ENCODE measurements around the gene OR11H6. TPM values are rescaled to one million over a fixed set of nuclear protein-coding genes. Genes with fewer than 3 reads are reported as not detected.
"Not testable (repeated sequence)": the region's sequence is repeated elsewhere in the genome, so short reads cannot be mapped to it uniquely, and the experiment has no call there.

Gene OR11H6, protein sequence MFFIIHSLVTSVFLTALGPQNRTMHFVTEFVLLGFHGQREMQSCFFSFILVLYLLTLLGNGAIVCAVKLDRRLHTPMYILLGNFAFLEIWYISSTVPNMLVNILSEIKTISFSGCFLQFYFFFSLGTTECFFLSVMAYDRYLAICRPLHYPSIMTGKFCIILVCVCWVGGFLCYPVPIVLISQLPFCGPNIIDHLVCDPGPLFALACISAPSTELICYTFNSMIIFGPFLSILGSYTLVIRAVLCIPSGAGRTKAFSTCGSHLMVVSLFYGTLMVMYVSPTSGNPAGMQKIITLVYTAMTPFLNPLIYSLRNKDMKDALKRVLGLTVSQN
- total RNA-seq (2014; rRNA removed; shearing (Covaris generic)) (not detected in 2 replicates), total RNA-seq (2022) (not detected in 2 replicates), Bru-seq, nascent RNA (not detected), BruChase-seq, experiment 1, labeled RNA remaining after a 6-hour chase (not detected), BruChase-seq, experiment 2, labeled RNA remaining after a 2-hour chase (not detected)
- long read RNA-seq, result 0 reads

- ChIA-PET POLR2A (no interaction called here), CTCF (ENCODE audit: unreplicated experiment) (no interaction called here)
- TF ChIP-seq, protein P1, sequence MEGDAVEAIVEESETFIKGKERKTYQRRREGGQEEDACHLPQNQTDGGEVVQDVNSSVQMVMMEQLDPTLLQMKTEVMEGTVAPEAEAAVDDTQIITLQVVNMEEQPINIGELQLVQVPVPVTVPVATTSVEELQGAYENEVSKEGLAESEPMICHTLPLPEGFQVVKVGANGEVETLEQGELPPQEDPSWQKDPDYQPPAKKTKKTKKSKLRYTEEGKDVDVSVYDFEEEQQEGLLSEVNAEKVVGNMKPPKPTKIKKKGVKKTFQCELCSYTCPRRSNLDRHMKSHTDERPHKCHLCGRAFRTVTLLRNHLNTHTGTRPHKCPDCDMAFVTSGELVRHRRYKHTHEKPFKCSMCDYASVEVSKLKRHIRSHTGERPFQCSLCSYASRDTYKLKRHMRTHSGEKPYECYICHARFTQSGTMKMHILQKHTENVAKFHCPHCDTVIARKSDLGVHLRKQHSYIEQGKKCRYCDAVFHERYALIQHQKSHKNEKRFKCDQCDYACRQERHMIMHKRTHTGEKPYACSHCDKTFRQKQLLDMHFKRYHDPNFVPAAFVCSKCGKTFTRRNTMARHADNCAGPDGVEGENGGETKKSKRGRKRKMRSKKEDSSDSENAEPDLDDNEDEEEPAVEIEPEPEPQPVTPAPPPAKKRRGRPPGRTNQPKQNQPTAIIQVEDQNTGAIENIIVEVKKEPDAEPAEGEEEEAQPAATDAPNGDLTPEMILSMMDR (conservative IDR thresholded peaks at IDR 0.05; ENCODE audit: low read length), result no peak
- Histone ChIP-seq H2AFZ (ENCODE audit: low read length) (no peak within 1 kb of the TSS), H3K27ac (ENCODE audit: low read depth, low read length, poor library complexity, severe bottlenecking) (no peak within 1 kb of the TSS), H3K36me3 (ENCODE audit: insufficient read depth, low read length) (no peaks in the 10 kb centered on the region), H3K9me3 (ENCODE audit: low read length) (no peaks in the 10 kb centered on the region), H3K9me2 (ENCODE audit: insufficient read depth, low read length) (no peaks in the 10 kb centered on the region), H3K79me2 (ENCODE audit: insufficient read depth, low read depth, low read length) (no peaks in the 10 kb centered on the region), H3K4me1 (ENCODE audit: insufficient read depth, low read length, poor library complexity, severe bottlenecking) (no peaks in the 10 kb centered on the region), H3K4me3 (ENCODE audit: low read depth, low read length, poor library complexity, severe bottlenecking) (no peak within 1 kb of the TSS), H3K4me2 (ENCODE audit: low read length) (no peak within 1 kb of the TSS), H4K20me1 (ENCODE audit: insufficient read depth, low read length) (no peaks in the 10 kb centered on the region)
- no peak for DNase-seq (ENCODE audit: low spot score)
- BruUV-seq (replicated peaks), result no TSS peak
- intact Hi-C loops (cut with micrococcal nuclease; ENCODE audit: unreplicated experiment), result no loop called here
These were observed at the start of gene OR11H6 for GRCh38 chr14:20223410-20223809. Gene OR11H6, plus strand, starts transcription at chr14:20223710. Its CDS starts 0 bp downstream, at chr14:20223710.

- H3K4me2 ChIP-seq (ENCODE audit: low read length); intact Hi-C loops (cut with micrococcal nuclease; ENCODE audit: unreplicated experiment); BruUV-seq (replicated peaks): not testable (repeated sequence)
These were observed 49.3 kb upstream of the OR11H6 start for GRCh38 chr14:20174205-20174604.

DNA sequence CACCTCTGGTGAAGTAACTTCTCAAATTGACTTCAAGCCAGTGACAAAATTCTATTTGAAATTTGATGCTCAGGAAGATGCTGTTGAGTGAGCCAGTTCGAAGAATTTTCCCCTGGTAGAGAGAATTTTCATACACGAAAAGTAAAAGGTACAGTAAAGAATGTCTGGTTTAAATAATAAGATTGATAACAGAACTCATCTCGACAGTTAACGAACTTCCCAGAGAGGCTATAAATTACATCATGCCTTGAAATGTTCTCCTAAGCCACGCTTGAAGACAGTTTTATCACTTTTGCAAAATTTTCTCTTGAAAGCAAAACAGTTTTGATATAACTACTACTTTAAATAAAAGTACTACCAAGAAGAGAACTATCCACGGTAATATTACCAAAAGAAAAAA lies 47.2 kb upstream of the OR11H6 start:
- intact Hi-C loops (cut with micrococcal nuclease; ENCODE audit: unreplicated experiment), result no loop called here

More at GRCh38 chr14:20174205-20174604, 49.3 kb upstream of the OR11H6 start:
- H4K20me1 ChIP-seq (ENCODE audit: insufficient read depth, low read length); DNase-seq (ENCODE audit: low spot score); H2AFZ ChIP-seq (ENCODE audit: low read length); H3K79me2 ChIP-seq (ENCODE audit: insufficient read depth, low read depth, low read length); H3K9me2 ChIP-seq (ENCODE audit: insufficient read depth, low read length); H3K4me3 ChIP-seq (ENCODE audit: low read depth, low read length, poor library complexity, severe bottlenecking); POLR2A ChIA-PET; CTCF ChIA-PET (ENCODE audit: unreplicated experiment); H3K4me1 ChIP-seq (ENCODE audit: insufficient read depth, low read length, poor library complexity, severe bottlenecking); H3K36me3 ChIP-seq (ENCODE audit: insufficient read depth, low read length); H3K27ac ChIP-seq (ENCODE audit: low read depth, low read length, poor library complexity, severe bottlenecking); H3K9me3 ChIP-seq (ENCODE audit: low read length): not testable (repeated sequence)

More for the DNA sequence above, 47.2 kb upstream of the OR11H6 start:
- Histone ChIP-seq H3K4me3 (ENCODE audit: low read depth, low read length, poor library complexity, severe bottlenecking) (no peak overlapping the region), H3K9me2 (ENCODE audit: insufficient read depth, low read length) (no peaks in the 10 kb centered on the region), H3K79me2 (ENCODE audit: insufficient read depth, low read depth, low read length) (no peaks in the 10 kb centered on the region), H4K20me1 (ENCODE audit: insufficient read depth, low read length) (no peaks in the 10 kb centered on the region), H3K36me3 (ENCODE audit: insufficient read depth, low read length) (no peaks in the 10 kb centered on the region), H3K4me2 (ENCODE audit: low read length) (no peak overlapping the region), H3K9me3 (ENCODE audit: low read length) (no peaks in the 10 kb centered on the region), H3K4me1 (ENCODE audit: insufficient read depth, low read length, poor library complexity, severe bottlenecking) (no peaks in the 10 kb centered on the region), H3K27ac (ENCODE audit: low read depth, low read length, poor library complexity, severe bottlenecking) (no peak overlapping the region), H2AFZ (ENCODE audit: low read length) (no peak overlapping the region)
- POLR2A ChIA-PET, result interaction anchor here (0.9 kb wide), 1 partner anchor 16 kb away, joined by 3 read pairs; no protein-coding TSS in a partner anchor
- BruUV-seq (replicated peaks), result no TSS peak
- TF ChIP-seq EZH2phosphoT487 (IDR thresholded peaks at IDR 0.05; ENCODE audit: borderline replicate concordance, low read depth, low read length), result no peak
- TF ChIP-seq, protein P1 (conservative IDR thresholded peaks at IDR 0.05; ENCODE audit: low read length), result no peak
- no peak for DNase-seq (ENCODE audit: low spot score)
- CTCF ChIA-PET (ENCODE audit: unreplicated experiment), result no interaction called here
